Measurements from ENCODE around the gene KRT82.
"Not testable (repeated sequence)": the region's sequence is repeated elsewhere in the genome, so short reads cannot be mapped to it uniquely, and the experiment has no call there.

Gene KRT82

DNA sequence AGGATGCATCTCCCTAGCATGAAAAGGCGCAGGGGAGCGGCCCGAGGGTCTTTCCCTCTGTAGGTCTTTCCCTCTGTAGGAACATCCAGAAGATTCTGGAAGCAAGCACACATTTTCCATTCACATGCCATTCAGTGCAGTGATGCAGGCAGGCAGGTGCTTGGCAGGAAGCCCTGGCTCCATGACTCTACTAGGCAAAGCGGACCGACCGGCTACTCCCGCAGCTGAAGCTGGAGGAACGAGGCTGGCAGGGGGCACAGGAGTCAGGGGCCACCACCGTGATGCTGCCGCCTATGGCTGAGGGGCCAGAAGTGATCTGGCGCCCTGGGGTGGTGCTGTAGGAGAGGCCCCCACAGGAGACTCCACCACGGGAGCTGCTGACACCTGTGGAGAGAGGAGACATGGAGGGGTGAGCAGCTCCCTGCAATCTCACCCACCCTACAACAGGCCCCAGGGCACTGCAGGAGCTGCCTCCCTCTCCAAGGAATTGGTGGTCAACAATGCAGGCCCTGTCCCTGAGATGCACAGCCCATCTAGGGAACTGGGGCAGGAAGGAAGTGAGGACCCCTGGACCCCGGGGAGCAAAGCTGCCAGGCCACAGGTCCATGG lies 45.4 kb downstream of the KRT82 start:
- DNase-seq (ENCODE audit: low read depth, low spot score): no peak

DNA sequence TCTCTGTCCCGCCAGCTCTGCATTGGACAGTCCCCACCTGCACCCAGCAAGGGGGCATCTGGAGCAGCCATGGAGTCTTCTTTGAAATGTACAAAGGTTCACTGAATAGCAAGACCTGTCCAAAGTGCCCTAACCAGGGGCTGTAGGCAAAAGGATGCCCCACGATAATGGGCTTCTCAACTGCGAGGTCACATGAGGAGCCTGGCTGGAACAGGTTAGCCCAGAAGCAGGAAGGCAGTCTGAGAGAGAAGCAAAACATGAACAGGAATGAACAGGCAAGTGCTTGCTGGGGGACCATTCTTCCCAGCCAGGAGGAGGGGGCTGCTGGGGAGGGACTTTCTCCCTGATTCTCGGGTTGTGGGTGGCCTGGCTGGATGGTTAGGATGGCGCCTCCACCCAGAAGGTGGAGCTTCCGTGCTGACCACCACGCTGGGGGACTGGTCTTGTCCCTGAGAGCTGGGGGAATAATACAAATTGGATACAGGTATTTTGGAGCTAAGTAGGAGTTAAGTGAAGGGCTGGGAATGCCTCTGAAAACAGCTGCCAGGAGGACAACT lies 46.0 kb downstream of the KRT82 start:
- no peak for DNase-seq (ENCODE audit: low read depth, low spot score)

DNA sequence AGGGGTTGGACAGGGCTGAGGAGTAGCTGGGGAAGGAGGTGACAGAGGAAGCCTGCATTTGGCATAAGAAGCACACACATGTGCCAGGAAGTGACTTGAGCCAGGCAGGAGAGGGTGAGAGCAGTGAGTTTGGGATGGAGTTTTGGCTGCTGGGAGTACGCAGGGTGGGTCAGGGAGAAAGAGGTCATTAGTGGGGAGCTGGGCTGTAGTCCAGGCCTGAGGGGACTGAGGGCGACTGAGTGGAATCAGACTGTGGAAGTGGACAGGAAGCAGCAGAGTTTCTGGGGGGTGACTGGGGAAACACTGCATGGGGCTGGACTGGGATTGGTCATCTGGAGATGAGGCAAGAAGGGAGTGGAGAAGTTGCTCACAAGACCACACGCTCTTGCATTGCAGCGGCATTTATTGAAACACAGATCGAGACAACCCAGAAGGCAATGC lies 46.5 kb downstream of the KRT82 start:
- DNase-seq (ENCODE audit: low read depth, low spot score): no peak

DNA sequence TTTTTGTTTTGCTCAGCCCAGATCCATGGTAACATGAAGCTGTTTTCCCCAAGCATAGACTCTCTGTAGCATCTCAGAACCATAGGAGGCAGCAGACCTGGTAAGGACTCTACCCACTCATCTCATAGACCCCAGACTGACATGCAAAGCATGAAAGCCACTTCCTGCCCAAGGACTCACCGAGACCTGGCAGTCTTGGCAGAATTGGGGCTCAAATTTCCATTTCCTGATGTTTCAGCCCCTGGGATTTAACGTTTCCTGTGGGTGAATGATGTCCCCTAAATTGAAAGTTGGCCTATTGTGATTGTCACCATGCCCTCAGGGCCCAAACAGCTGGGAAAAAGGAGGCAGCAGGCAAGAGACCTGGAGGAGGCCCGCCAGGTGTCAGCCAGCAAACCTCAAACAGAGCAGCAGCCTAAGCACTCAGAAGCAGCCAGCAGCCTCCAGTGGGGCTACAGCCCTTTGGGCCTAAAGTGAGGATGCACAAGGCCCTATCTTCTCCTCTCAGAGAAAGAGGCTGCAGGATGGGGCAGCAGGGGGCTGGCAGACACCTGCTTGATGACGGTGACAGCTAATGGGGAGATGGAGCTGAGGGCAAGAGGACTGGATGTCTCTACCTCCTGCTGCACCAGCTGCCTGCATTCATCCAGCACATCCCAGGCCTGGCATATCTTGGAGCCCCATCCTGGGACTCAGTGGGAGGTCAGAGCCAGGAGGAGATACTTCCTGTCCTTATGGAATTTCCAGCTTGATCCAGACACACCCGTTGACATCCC lies 47.4 kb downstream of the KRT82 start:
- no peak for DNase-seq (ENCODE audit: low read depth, low spot score)

DNA sequence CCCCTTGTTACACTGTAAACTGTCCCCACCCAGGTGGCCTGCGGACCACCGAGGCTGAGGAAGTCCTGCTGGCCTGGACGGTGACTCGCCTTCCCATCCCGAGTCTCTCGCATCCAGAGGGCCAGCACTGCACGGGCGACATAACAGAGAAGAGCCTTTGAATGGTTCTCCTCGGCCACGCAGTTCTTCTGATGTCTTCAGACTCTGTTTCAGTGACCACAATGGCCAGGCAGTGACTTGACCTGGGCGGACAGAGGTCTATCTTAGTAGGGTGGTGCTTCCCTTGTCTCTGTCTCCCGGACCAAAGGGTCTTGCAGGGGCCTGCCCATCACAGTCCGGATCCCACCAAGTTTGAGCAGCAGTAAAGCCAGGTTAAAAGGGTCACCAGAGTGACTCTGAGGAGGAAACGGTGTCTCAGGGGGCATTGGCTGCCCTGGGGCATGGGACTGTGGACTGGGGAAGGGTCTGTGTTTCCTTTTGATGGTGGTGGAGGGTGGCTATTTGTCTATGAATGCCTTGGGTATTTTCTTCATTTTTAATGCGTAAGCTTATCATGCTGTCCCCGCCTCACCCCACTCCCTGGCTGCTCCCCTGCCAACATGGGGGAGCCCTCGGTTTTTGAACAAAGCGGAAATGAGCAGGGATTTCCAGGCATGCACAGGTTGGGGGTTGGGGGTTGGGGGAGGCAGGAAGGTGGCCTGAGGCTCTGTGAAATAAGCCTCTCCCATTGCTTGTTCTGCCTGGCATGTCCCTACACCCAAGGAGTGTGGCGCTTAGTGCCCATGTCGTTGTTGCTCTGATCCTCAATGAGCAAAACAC lies 49.2 kb downstream of the KRT82 start:
- no peak for DNase-seq (ENCODE audit: low read depth, low spot score)

DNA sequence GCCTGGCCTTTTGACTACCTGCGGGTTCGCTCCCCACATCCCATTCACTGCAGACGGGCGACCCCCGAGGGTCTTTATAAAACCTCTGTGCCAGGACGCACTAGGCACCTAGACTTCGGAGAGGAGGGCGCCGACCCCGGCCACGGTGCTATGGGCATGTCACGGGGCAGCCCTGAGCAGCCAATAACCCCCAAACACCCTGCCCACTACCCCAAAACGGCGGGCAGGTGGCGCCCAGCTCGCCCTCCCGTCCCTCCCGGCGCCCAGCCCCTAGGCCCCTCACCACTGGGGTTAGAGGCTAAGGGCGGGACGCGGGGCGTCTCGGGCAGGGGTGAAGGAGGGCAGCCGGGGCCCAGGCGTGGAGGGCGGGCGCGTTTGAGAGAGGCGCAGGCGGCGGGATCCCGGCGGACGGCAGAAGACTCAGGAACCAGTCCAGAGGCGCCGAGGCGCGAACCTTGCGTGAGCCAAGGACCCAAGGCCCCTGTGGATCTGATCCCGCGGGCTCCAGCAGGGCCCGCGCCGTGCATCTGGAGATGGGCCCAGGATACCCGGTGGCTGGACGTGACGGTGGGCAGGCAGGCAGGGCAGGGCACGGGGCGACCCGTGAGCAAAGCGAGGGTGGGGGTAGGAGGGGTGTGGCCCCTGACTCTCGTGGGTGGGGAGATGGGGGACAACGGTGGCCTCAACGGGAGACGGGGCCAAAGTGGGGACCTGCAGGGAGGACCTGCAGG lies 49.9 kb downstream of the KRT82 start:
- DNase-seq (ENCODE audit: low read depth, low spot score): no peak

DNA sequence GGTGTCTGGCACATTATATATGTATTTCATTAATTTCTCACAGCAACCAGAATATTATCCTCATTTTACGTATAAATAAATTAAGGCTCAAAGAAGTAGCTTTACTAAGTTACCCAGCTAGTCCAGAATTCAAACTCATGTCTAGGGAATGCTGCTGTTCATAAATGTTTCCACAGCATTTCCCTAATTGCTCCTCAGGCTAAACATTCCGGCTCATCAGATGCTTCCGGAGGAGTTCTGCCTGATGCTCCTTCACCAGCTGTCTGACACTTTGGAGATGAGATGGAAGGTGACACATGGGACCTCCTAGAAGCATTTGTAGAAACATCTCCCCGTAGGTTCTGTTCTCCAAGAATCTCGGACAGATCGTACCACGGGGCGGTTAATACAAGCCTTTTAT lies 51.0 kb downstream of the KRT82 start:
- DNase-seq (ENCODE audit: low read depth, low spot score): no peak

DNA sequence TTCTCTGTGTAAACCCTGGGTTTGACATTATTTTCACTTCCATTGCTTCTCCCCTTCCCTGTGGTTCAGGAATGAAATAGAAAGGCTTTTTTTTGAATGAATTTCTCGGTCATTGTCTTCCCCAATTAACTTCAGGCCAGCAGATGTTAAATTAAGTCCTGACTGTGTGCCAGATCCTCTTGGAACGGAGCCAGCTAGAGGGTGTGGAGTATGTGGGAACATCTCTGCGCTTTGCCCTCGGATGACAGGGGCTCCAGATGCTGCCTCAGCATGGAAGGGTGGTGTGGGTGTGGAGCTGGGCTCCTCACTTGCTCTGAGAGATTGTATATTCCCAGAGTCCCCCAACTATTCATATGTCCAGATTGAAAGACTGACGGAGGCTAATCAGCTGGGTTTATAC lies 51.9 kb downstream of the KRT82 start:
- DNase-seq (ENCODE audit: low read depth, low spot score): no peak

DNA sequence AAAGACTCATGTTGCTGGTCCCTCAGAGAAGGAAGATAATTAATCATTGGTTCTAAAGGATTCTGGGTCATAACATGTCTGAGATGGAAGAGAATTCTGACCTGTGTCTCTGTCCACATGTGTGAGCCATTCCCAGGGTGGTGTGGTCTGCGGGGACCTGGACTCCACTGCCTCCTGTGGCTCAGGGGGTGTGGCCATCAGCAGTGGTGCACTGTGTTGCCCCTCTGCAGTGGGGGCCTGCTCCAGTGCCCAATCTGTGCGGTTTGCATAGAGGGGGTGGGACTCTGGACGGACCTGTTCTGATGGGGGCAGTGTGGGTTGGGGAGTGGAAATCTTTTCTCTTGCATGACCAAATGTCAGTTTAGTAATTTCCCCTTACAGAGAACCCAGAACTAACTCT lies 52.4 kb downstream of the KRT82 start:
- DNase-seq (ENCODE audit: low read depth, low spot score): no peak

DNA sequence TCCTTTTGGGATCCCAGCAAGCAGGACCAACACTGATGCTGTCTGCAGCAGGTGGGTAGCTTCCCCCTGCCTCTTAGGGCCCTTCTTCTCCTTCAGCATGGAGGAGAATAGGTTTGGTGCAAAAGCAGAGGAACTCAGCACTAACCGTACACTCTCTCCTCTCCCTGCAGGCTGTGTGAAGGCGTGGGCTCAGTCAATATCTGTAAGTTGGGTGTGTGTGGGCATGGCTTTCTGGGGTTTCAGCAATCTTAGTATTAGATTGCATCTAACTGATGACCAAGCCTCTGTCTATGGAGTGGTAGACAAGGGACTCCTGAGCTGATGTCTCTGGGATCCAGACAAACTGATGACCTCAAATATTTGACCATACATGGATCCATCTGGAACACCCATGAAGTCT lies 53.2 kb downstream of the KRT82 start:
- no peak for DNase-seq (ENCODE audit: low read depth, low spot score)

DNA sequence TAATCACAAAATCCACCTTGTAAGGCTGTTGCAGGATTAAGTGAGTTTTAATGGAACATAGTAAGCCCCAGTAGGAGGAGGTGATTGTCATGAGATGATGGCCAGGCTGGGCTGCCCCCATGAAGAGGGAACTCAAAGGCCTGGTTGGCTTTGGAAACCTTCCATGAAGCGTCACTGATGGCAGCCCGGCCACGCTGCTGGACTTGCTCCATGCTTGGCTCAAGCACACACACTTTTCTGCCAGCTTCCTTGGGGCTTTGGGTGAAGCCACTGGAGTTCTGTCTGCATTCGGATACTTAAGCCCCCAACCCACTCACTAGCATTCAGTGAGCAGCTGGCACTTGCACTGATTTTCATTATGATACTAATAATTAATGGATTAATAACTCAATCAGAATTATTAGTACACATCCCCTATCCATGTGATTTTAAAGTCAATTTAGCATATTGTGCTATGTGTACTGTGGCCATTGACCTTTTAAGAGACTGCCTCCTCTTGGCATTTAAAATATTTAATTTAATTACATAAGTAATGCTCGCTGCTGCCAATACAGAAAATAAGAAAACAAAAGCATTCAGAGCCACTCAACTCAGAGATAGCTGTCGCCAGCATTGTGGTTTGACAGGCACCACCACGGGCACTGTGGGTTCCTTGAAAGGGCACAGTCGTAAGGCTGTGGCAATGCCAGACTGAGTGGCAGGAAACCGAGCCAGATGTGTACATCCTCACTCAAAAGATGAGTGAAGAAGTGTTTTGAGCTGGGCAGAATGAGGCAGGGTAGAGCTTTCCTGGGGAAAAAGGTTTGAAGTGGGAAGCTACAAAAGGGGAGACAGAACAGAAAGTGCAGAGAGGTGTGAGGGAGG lies 54.7 kb downstream of the KRT82 start:
- DNase-seq (ENCODE audit: low read depth, low spot score): no peak

DNA sequence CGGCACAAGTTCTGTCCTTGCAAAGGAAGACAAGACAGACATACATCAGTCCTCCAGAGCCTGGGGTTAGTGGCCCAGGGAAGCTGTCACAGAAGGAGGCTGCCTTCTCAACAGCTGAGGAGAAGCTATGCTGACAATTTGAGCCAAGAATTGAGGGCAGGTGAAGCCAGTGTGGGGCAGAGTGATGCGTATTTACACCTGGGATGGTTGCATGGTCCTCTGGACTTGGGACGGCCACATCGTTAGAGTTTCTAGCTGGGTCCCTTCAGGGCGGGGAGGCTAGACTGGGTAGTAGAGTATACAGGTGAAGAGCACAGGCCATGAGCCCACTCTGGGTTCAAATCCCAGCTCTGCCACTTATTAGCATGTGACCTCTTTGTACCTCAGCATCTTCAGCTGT lies 55.3 kb downstream of the KRT82 start:
- DNase-seq (ENCODE audit: low read depth, low spot score): no peak

DNA sequence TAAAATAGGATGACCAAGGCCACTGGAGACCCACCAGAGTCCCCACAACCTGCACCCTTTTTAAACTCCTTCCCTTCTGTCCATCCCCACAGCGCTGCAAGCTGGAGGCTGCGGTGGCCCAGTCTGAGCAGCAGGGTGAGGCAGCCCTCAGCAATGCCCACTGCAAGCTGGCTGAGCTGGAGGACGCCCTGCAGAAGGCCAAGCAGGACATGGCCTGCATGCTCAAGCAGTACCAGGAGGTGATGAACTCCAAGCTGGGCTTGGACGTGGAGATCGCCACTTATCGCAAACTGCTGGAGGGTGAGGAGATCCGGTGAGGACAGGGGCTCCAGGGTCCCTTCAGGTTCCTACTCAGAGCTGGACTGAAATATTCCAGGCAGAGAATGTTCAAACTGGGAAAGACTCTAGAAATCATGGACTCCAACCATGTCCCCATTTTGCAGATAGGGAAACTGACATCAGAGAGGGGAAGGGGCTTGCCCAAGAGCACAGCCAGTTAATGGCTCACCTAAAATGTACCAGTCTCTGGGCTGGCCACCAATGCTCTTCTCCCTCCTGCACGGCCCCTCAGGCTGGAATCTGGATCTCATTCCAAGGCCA lies 56.0 kb downstream of the KRT82 start:
- no peak for DNase-seq (ENCODE audit: low read depth, low spot score)

DNA sequence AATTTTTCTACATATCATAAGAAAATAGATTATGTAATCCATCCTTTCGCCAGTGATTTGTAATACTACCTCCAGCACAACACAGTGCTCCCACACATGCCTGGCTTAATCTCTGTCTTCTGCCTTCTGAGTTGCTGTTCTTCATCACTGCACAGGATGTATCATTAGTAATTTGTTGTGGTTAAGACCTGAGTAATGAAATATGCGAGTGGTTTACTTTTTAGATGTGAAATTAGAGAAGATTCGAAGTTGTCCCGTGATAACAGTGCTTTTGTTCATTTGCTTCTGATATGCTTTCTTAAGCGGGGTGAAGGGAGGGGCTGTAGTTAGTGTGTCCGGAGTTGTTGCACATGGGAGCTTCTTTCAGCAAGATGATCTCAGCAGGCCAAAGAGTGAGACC lies 56.9 kb downstream of the KRT82 start:
- no peak for DNase-seq (ENCODE audit: low read depth, low spot score)

DNA sequence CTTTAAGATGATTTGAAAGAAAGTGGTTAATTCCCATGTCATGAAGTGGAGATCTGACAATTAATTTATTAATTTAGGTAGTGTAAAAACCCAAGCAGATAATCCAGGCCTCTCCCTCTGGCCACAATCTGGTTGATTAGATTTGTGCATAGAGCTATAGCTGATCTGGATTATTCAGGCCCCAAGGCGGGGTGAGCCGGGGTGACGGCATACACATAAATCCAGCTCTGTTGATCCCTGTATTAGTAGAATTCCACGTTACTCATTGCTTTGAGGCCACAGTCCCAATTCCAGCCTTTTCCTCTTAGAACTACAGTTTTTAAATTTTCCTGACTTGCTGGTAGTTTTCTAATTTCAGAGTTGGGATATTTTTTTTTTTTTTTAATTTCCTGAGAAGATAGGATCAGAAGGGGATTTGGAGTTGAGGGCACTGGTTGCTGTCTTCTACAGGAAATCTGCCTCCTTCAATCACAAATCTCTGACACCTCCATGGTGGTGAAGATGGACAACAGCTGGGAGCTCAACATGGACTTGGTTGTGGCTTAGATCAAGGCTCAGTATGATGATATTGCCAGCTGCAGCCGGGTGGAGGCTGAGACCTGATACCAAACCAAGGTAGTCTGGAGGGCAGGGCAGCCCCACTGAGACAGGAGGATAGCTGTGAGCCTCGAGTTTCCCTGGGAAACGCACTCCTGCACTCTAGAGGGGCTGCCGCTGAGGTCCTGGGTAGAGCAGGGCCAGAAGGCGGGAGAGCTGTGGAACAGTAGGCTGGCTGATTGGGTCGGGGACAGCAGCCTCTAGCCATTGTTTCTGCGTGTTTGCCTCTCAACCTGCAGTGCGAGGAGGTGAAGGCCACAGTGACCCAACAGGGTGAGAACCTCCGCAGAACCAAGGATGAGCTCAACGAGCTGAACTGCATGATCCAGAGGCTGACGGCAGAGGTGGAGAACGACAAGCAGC lies 58.3 kb downstream of the KRT82 start:
- DNase-seq (ENCODE audit: low read depth, low spot score): no peak

DNA sequence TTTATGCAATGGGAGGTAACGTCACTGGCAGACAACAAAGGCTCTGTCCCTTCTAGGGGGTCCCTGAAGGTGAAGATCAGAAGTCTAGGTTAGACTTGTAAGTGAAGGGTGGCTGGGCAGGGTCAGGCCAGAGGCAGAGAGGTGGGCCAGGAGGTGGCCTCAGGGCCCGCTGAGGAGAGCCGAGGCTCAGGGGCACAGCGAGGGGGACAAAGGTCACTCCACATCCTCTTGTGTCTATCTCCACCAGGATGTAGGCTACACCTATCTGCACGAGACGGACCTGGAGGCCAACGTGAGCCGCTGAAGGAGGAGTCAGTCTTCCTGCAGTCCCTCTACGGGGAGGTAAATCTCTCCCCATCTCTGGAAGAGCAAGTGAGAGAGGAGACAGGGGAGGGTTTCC lies 59.1 kb downstream of the KRT82 start:
- DNase-seq (ENCODE audit: low read depth, low spot score): no peak

DNA sequence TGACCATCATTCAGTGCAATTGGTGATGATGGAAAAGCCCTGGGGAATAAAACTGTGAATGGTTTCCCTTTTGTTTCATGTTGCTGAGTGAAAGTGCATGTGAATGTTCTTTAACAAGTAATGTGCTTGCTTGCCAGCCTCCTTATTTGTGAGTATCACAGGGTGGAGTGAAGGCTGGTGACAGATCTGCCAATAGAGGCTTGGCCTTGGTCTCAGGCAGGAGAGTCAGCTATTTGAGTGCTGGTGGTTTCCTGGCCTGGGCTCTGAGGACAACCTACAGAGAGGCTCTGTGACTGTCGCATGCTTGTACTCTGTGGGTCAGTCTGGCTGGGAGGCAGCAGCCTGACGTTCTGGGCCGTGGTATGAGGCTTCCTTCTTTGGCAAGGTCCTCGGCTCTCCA lies 59.5 kb downstream of the KRT82 start:
- no peak for DNase-seq (ENCODE audit: low read depth, low spot score)

DNA sequence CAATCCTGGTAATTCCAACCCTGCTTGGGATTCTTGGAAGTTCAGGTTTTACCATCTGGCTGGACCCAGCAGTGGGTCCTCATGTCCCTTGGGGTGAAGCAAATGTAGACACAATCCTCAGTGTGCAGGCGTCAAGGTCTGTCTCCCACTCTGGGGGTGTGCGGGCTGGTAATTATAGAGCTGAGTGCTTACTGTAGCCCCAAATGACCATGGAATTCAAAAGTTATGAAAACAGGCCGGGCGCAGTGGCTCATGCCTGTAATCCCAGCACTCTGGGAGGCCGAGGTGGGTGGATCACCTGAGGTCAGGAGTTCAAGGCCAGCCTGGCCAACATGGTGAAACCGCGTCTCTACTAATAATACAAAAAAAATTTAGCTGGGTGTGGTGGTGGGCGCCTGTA lies 61.1 kb downstream of the KRT82 start:
- DNase-seq (ENCODE audit: low read depth, low spot score): not testable (repeated sequence)

DNA sequence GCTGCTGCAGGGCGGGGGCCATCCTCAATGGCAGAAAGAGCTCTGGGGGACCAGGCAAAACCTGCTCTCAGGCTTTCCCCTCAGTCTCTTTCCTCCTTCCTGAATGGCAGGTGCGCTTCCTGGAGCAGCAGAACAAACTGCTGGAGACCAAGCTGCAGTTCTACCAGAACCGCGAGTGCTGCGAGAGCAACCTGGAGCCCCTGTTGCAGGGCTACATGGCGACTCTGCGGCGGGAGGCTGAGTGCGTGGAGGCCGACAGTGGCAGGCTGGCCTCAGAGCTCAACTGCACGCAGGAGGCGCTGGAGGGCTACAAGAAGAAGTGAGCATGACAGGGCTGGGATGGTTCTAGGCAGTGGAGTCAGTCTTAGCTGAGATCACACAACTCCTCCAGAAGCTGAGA lies 62.0 kb downstream of the KRT82 start:
- DNase-seq (ENCODE audit: low read depth, low spot score): no peak

Data from activated naive CD8-positive, alpha-beta T cell treated with anti-CD3 and anti-CD28 coated beads, Interleukin-2, amount 50 U/mL, for 16 hours (primary cell).